T-cell (primary cell): ENCODE measurements around the gene RERE. TPM values are rescaled to one million over a fixed set of nuclear protein-coding genes. Genes with fewer than 3 reads are reported as not detected.

Source experiments
- ATAC-seq, 4 experiments: fragments of 200-7000 bp in 3 of 4; fragments of 150-1000 bp in 1 of 4; cut with Tn5 transposase; replicated peaks in 1 of 4; 1 replicate in 3 of 4; 2 replicates in 1 of 4; pipeline ENCODE4 v1.10.0; 2021; ENCODE audit warnings: moderate library complexity in 3 of 4, mild to moderate bottlenecking in 2 of 4, moderate number of reproducible peaks in 1 of 4
- CTCF ChIA-PET, 2 donors: fragments of 300-600 bp; sonication (Branson Sonifier 250); formaldehyde crosslinking; loops; one replicate each; lab custom pipeline; 2022; ENCODE audit warnings: antibody characterized with exemption in 2 of 2; lab: Charles Lee
- POLR2A ChIA-PET, 2 donors: fragments of 300-600 bp; sonication (Branson Sonifier 250); formaldehyde crosslinking; loops; one replicate each; lab custom pipeline; 2022; ENCODE audit warnings: antibody characterized with exemption in 2 of 2; lab: Charles Lee
- DNase-seq, 35 experiments: peaks; one replicate each; pipeline versions ENCODE4 v3.0.0 to v3.0.0-alpha.2; 2013 to 2023
- H3K27ac ChIP-seq: one replicate; pipeline ENCODE4 v1.5.1; 2013; ENCODE audit warnings: low read length
- H3K27me3 ChIP-seq, 2 experiments: replicated peaks in 1 of 2; 1 replicate in 1 of 2; 2 replicates in 1 of 2; pipeline versions ENCODE4 v1.6.1 to v1.7.0; 2013; ENCODE audit warnings: low read length in 1 of 2, mixed read lengths in 1 of 2; ENCODE audit not compliant: control insufficient read depth in 2 of 2, insufficient read depth in 2 of 2; ENCODE audit errors: extremely low read depth in 1 of 2
- H3K36me3 ChIP-seq, 2 donors: 1 replicate in 1 of 2; 2 replicates in 1 of 2; pipeline versions ENCODE4 v1.6.1 to v1.7.0; 2013; ENCODE audit warnings: low read length in 1 of 2; ENCODE audit not compliant: control insufficient read depth in 2 of 2, insufficient read depth in 1 of 2; ENCODE audit errors: extremely low read depth in 1 of 2
- H3K4me1 ChIP-seq, 2 experiments: 1 replicate in 1 of 2; 2 replicates in 1 of 2; pipeline versions ENCODE4 v1.6.1 to v1.7.0; 2013; ENCODE audit warnings: low read length in 2 of 2, mixed read lengths in 1 of 2; ENCODE audit not compliant: insufficient read depth in 2 of 2, control insufficient read depth in 1 of 2; ENCODE audit errors: extremely low read depth in 1 of 2
- H3K4me3 ChIP-seq, 2 donors: 1 replicate in 1 of 2; 2 replicates in 1 of 2; pipeline versions ENCODE4 v1.5.1 to v1.7.0; 2013; ENCODE audit warnings: mild to moderate bottlenecking in 2 of 2, low read length in 1 of 2, moderate library complexity in 1 of 2; ENCODE audit not compliant: control insufficient read depth in 1 of 2; ENCODE audit errors: extremely low read depth in 1 of 2
- H3K9me3 ChIP-seq: 2 replicates; pipeline ENCODE4 v1.7.0; 2013
- H3K27ac Mint-ChIP-seq, 2 donors: one replicate each; pipeline ENCODE4 v1.8.0; 2020 to 2021; ENCODE audit warnings: mild to moderate bottlenecking in 2 of 2, mixed read lengths in 2 of 2
- H3K27me3 Mint-ChIP-seq, 2 donors: one replicate each; pipeline ENCODE4 v1.8.0; 2021 to 2022; ENCODE audit warnings: mixed read lengths in 2 of 2
- H3K36me3 Mint-ChIP-seq: one replicate; pipeline ENCODE4 v1.8.0; 2021; ENCODE audit warnings: mixed read lengths
- H3K4me1 Mint-ChIP-seq, 3 donors: one replicate each; pipeline ENCODE4 v1.8.0; 2020 to 2022; ENCODE audit warnings: mixed read lengths in 3 of 3, mild to moderate bottlenecking in 1 of 3
- H3K4me3 Mint-ChIP-seq, 3 donors: one replicate each; pipeline ENCODE4 v1.8.0; 2020 to 2022; ENCODE audit warnings: mild to moderate bottlenecking in 3 of 3, mixed read lengths in 3 of 3, moderate library complexity in 3 of 3
- H3K9me3 Mint-ChIP-seq, 3 donors: one replicate each; pipeline ENCODE4 v1.8.0; 2020 to 2022; ENCODE audit warnings: mixed read lengths in 3 of 3
- WGBS: methylation state at CpG from one replicate; pipeline ENCODE4 v1.1.5; 2013; ENCODE audit warnings: missing lambda C conversion rate; ENCODE audit not compliant: insufficient coverage; 5-methylcytosine and 5-hydroxymethylcytosine counted together
- total RNA-seq, 35 experiments: library from RNA in 6 of 35; stranded (reverse) in 6 of 35; fragments of 120-200 nt in 1 of 35; gene quantifications; one replicate each; pipeline versions ENCODE4 v1.2.1 to v1.2.4 and lab custom pipeline; 2013 to 2026

RERE gene
- total RNA-seq, 5 donors from 2014 or later (not counting 1 experiment from before 2014, with no cell fraction given): 85.1 to 116 (median 103) TPM

DNA sequence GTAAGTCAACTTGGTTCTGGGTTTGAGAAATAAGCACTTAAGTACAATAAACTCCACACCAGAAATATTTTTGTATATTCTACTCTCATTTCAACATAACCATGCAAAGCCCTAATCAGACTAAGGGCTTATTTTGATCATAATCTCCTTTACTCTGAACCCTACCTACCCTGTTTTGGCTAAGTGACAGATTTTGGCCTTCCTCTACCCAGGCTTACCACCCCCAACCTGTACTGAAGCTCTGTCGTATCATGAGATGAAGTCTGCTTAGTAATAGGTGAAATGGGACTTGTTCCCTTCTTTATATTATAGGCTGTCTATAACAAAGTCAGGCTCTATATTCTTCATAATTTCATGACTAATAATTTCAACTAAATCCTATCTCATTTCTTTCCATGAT is 135.5 kb downstream of the RERE start:
- Mint-ChIP-seq H3K36me3 (peaks cover 3% of the 10 kb centered on the region), H3K27ac (no peak overlapping the region)
- POLR2A ChIA-PET: interaction anchor here in 1 of 2 donors (1.0 kb wide), 1 partner anchor 19 kb away, joined by 4 read pairs; no protein-coding TSS in a partner anchor

DNA sequence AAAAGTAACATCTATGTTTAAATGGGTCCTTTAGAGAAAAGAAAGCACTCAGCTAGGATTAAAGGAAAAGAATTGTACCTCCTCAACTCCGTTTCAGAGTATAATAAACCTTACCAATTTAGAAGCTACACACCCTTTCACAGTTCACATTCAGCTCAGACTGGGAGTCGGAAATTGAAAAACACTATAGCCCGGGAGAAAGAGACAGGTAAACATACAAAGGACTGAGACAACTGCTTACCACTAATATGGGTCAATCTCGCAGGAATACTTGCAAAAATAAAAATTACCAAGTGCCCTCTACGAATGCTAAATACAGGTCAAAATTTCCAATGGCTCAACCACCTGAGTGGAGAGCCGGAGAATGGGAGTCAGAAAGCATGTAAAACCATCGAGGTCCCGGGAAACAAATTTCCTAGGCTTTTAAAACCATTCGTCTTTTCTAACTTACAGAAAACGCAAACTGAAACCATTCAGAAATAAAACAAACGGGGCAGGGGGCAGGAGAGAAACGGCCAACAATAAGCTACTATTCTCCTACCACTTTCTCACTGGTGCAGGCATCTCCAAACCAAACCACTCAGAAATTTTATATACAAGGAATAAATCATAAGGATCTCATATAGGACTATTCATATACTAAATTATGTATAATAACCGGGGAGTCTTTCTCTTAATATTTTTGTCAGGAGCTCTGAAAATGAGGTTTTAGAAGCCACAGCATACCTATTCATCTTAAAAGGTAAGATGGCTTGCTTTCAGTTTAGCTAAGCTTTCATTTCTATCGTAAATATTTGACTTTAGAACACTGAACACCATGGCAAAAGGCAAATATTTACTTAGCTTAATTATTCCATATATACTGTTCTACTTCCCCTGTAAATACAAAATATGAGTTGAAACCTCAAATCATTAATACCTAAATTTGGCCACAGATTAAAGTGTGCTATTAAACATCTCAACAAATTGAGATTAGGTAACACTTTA is 136.5 kb downstream of the RERE start:
- WGBS: 77% methylated on average over 7 of the region's 14 CpGs
- no peaks in the 10 kb centered on the region for H3K27me3 Mint-ChIP-seq
- H3K4me3 Mint-ChIP-seq: no peak overlapping the region
- no peak overlapping the region for H3K27ac Mint-ChIP-seq
- ChIA-PET POLR2A (interaction anchor here in 1 of 2 donors (1.0 kb wide), 1 partner anchor 20 kb away, joined by 4 read pairs; no protein-coding TSS in a partner anchor), CTCF (interaction anchor here (0.5 to 1.0 kb wide), 3 partner anchors 43 to 147 kb away, joined by 3 to 5 read pairs (median 4); no protein-coding TSS in a partner anchor)
- ATAC-seq (peak in 1 of 4 experiments; percentile 57), DNase-seq (no peak)
- peaks cover 3% of the 10 kb centered on the region for H3K36me3 Mint-ChIP-seq
- Histone ChIP-seq H3K27me3 (no peaks in the 10 kb centered on the region), H3K36me3 (no peaks in the 10 kb centered on the region), H3K9me3 (no peaks in the 10 kb centered on the region), H3K4me1 (no peaks in the 10 kb centered on the region), H3K27ac (no peak overlapping the region), H3K4me3 (peak overlapping the region in 1 of 2 donors; percentile 29)
- no peaks in the 10 kb centered on the region for H3K9me3 Mint-ChIP-seq
- H3K4me1 Mint-ChIP-seq: peaks cover 13 to 16% (median 15%) of the 10 kb centered on the region in 3 donors

More for the DNA sequence above, 135.5 kb downstream of the RERE start:
- no peaks in the 10 kb centered on the region for H3K27me3 ChIP-seq
- no peak overlapping the region for H3K4me3 ChIP-seq
- DNase-seq: no peak
- H3K9me3 ChIP-seq: no peaks in the 10 kb centered on the region
- no peak overlapping the region for H3K4me3 Mint-ChIP-seq
- H3K27ac ChIP-seq: no peak overlapping the region
- no CpG with 5 or more reads among the region's 1 CpG for WGBS
- no peaks in the 10 kb centered on the region for H3K9me3 Mint-ChIP-seq
- ATAC-seq: no peak
- H3K27me3 Mint-ChIP-seq: no peaks in the 10 kb centered on the region
- H3K36me3 ChIP-seq: no peaks in the 10 kb centered on the region
- CTCF ChIA-PET: interaction anchor here (0.5 to 1.0 kb wide), 2 partner anchors 42 to 128 kb away, joined by 3 to 4 read pairs; no protein-coding TSS in a partner anchor
- no peaks in the 10 kb centered on the region for H3K4me1 ChIP-seq
- H3K4me1 Mint-ChIP-seq: peaks cover 16 to 19% (median 18%) of the 10 kb centered on the region in 3 donors

DNA sequence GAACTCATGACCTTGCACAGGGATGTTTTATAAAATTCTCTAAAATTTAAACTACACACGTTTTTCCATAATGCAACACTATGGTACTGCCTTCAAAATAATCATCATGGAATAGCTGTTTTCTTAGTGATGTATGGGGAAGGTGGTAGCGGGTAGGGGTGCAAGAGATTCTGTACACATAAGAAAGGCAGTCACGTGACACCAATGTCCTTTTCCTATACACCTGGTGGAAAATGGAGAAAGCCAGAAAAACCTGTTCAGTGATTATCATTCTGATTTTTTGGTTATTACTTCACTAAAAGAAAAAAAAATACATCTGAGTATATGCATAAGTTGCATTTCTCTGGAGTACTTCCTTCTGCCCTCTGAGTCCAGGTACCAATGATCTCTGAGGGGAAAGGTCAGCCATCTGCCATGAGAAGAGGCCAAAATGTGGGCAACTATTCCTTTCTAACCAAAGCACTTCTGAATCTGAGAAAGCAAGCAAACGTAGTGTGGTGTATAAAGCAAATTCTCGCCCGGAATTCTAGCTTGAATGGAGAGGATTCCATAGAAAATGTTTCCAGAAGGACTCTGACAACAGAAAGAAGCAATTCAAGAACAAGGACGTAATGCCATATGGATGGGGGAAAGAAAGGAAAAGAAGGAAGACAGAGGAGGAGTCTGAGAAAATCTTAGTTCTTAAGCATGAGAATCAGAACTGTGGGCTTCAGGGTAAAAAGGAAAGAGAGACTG is 137.3 kb downstream of the RERE start:
- ChIA-PET CTCF (interaction anchor here in 1 of 2 donors (0.7 kb wide), 1 partner anchor 182 kb away, joined by 3 read pairs; no protein-coding TSS in a partner anchor), POLR2A (no interaction called here)
- Mint-ChIP-seq H3K9me3 (no peaks in the 10 kb centered on the region), H3K36me3 (peaks cover 3% of the 10 kb centered on the region), H3K27me3 (no peaks in the 10 kb centered on the region), H3K27ac (no peak overlapping the region), H3K4me3 (no peak overlapping the region), H3K4me1 (peaks cover 12 to 16% (median 13%) of the 10 kb centered on the region in 3 donors)
- Histone ChIP-seq H3K4me1 (no peaks in the 10 kb centered on the region), H3K27me3 (no peaks in the 10 kb centered on the region), H3K27ac (no peak overlapping the region), H3K9me3 (no peaks in the 10 kb centered on the region), H3K4me3 (no peak overlapping the region), H3K36me3 (no peaks in the 10 kb centered on the region)
- WGBS: 98% methylated on average over 4 of the region's 7 CpGs
- no peak for ATAC-seq
- DNase-seq: no peak

DNA sequence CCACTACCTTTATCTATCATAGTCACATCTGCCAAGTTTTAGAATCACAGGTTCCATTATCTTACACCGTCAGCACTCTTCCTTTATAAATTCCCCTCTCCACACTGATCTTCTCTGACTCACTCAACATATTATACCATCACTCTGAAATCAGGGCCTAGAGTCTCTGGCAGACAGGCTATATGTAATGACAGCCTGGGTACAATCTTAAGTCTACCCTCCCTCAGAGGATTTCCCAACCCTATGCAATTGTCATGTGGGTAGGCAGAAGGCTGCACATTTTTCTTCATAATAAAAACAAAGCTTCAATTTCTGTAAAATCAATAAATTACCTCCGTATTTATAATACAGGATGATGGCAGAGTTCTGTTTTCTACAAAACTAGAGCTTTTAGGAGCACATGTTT is 138.0 kb downstream of the RERE start:
- DNase-seq (no peak), ATAC-seq (no peak)
- no peak overlapping the region for H3K27ac ChIP-seq
- Mint-ChIP-seq H3K4me3 (no peak overlapping the region), H3K27ac (no peak overlapping the region), H3K4me1 (peaks cover 5 to 14% (median 7%) of the 10 kb centered on the region in 3 donors), H3K9me3 (no peaks in the 10 kb centered on the region), H3K27me3 (no peaks in the 10 kb centered on the region), H3K36me3 (peaks cover 3% of the 10 kb centered on the region)
- no peaks in the 10 kb centered on the region for H3K4me1 ChIP-seq
- whole genome bisulfite sequencing: 33% methylated on average over 1 of the region's 2 CpGs
- no peaks in the 10 kb centered on the region for H3K36me3 ChIP-seq
- no peaks in the 10 kb centered on the region for H3K9me3 ChIP-seq
- ChIA-PET CTCF (interaction anchor here in 1 of 2 donors (0.7 kb wide), 1 partner anchor 183 kb away, joined by 3 read pairs; no protein-coding TSS in a partner anchor), POLR2A (interaction anchor here in 1 of 2 donors (0.6 kb wide), 1 partner anchor 24 kb away, joined by 10 read pairs; no protein-coding TSS in a partner anchor)
- H3K27me3 ChIP-seq: no peaks in the 10 kb centered on the region
- no peak overlapping the region for H3K4me3 ChIP-seq

DNA sequence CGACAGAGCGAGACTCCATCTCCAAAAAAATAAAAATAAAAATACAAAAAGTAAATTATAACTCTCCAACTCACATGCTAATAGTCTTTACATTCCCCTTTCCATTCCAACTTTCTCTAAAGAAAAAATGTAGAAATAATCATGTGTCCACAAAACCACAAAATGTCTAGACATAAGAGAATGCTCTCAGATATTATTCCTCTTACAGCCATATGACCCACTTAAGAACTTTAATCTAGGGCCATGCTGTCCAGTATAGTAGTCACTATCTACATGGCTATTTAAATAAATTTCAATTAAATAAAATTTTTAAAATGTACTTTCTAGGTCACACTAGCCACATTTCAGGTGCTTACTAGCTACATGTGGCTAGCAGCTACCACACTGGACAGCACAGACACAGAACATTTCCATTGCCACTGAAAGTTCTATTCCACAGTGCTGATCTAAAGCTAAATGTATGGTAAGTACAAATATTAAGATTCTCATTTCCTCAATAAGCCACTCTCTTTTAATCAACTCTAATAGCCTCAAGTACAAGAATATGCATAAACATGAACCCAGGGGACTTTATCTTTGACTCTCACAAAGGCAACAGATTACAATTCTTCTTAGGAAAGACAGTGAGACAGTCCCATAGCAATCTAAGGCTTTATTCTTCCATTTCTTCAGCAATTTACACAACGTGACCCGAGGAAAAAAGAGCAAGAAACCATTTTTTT is 138.6 kb downstream of the RERE start:
- H3K27ac Mint-ChIP-seq: no peak overlapping the region
- peaks cover 5 to 14% (median 5%) of the 10 kb centered on the region in 3 donors for H3K4me1 Mint-ChIP-seq
- POLR2A ChIA-PET: interaction anchor here in 1 of 2 donors (0.6 kb wide), 1 partner anchor 24 kb away, joined by 10 read pairs; no protein-coding TSS in a partner anchor
- H3K9me3 Mint-ChIP-seq: no peaks in the 10 kb centered on the region
- H3K27me3 ChIP-seq: no peaks in the 10 kb centered on the region
- no peak overlapping the region for H3K4me3 Mint-ChIP-seq
- CTCF ChIA-PET: no interaction called here
- DNase-seq (no peak), ATAC-seq (no peak)
- H3K4me3 ChIP-seq: no peak overlapping the region
- no peak overlapping the region for H3K27ac ChIP-seq
- H3K36me3 ChIP-seq: no peaks in the 10 kb centered on the region
- no peaks in the 10 kb centered on the region for H3K4me1 ChIP-seq
- 50% methylated on average over 2 of the region's 4 CpGs for WGBS
- no peaks in the 10 kb centered on the region for H3K27me3 Mint-ChIP-seq
- H3K36me3 Mint-ChIP-seq: peaks cover 3% of the 10 kb centered on the region
- no peaks in the 10 kb centered on the region for H3K9me3 ChIP-seq
